Liver (tissue), 9 donors: ENCODE results near the gene CIB2. TPM values are rescaled to one million over a fixed set of nuclear protein-coding genes. Genes with fewer than 3 reads are reported as not detected.

ENCODE experiments used
- DNase-seq: peaks from one replicate; pipeline ENCODE4 v3.0.0-alpha.2; 2017; ENCODE audit warnings: low spot score
- H3K27ac ChIP-seq, 2 donors: one replicate each; pipeline ENCODE4 v1.7.0; 2013; ENCODE audit warnings: inconsistent platforms in 2 of 2, low read length in 2 of 2, control low read depth in 1 of 2, low read depth in 1 of 2, mild to moderate bottlenecking in 1 of 2
- H3K27me3 ChIP-seq, 4 donors: one replicate each; pipeline versions ENCODE4 v1.6.1 to v1.7.0; 2013; ENCODE audit warnings: low read length in 3 of 4, inconsistent platforms in 1 of 4, mild to moderate bottlenecking in 1 of 4, moderate library complexity in 1 of 4; ENCODE audit not compliant: control insufficient read depth in 4 of 4, insufficient read depth in 4 of 4
- H3K36me3 ChIP-seq, 4 donors: one replicate each; pipeline versions ENCODE4 v1.6.1 to v1.7.0; 2013; ENCODE audit warnings: low read length in 3 of 4, mild to moderate bottlenecking in 3 of 4, low read depth in 1 of 4, moderate library complexity in 1 of 4; ENCODE audit not compliant: control insufficient read depth in 4 of 4, insufficient read depth in 3 of 4
- H3K4me1 ChIP-seq, 4 donors: one replicate each; pipeline versions ENCODE4 v1.6.1 to v1.7.0; 2013; ENCODE audit warnings: low read length in 3 of 4, mild to moderate bottlenecking in 3 of 4, moderate library complexity in 1 of 4; ENCODE audit not compliant: control insufficient read depth in 4 of 4, insufficient read depth in 4 of 4
- H3K4me3 ChIP-seq, 3 donors: one replicate each; pipeline versions ENCODE4 v1.6.1 to v1.7.0; 2013; ENCODE audit warnings: low read length in 3 of 3, control low read depth in 1 of 3, low read depth in 1 of 3, mild to moderate bottlenecking in 1 of 3
- H3K9ac ChIP-seq, 2 donors: one replicate each; pipeline ENCODE4 v1.7.0; 2013; ENCODE audit warnings: low read length in 2 of 2, mild to moderate bottlenecking in 2 of 2, moderate library complexity in 2 of 2, control low read depth in 1 of 2, low read depth in 1 of 2
- H3K9me3 ChIP-seq, 4 donors: one replicate each; pipeline versions ENCODE4 v1.6.1 to v1.7.0; 2013; ENCODE audit warnings: low read length in 3 of 4; ENCODE audit not compliant: control insufficient read depth in 4 of 4
- FOXA1 ChIP-seq: IDR thresholded peaks from 2 replicates; pipeline ENCODE4 v1.6.1; 2016; ENCODE audit warnings: antibody characterized with exemption
- FOXA2 ChIP-seq: IDR thresholded peaks from 2 replicates; pipeline ENCODE4 v1.6.1; 2016; ENCODE audit warnings: antibody characterized with exemption
- GABPA ChIP-seq, 2 donors: IDR thresholded peaks in 1 of 2; conservative IDR thresholded peaks in 1 of 2; 2 replicates each; pipeline ENCODE4 v1.6.1; 2016; ENCODE audit warnings: antibody characterized with exemption in 2 of 2, mild to moderate bottlenecking in 1 of 2, moderate library complexity in 1 of 2
- HNF4A ChIP-seq, 2 donors: conservative IDR thresholded peaks; 2 replicates each; pipeline ENCODE4 v1.6.1; 2016; ENCODE audit warnings: antibody characterized with exemption in 2 of 2, mild to moderate bottlenecking in 2 of 2
- HNF4G ChIP-seq: IDR thresholded peaks from 2 replicates; pipeline ENCODE4 v1.6.1; 2016; ENCODE audit warnings: antibody characterized with exemption
- RAD21 ChIP-seq, 2 donors: IDR thresholded peaks; 2 replicates each; pipeline ENCODE4 v1.6.1; 2016; ENCODE audit warnings: antibody characterized with exemption in 2 of 2, mild to moderate bottlenecking in 2 of 2
- RXRA ChIP-seq, 2 donors: IDR thresholded peaks; 2 replicates each; pipeline ENCODE4 v1.6.1; 2017 to 2018; ENCODE audit warnings: antibody characterized with exemption in 2 of 2, mild to moderate bottlenecking in 1 of 2
- SP1 ChIP-seq: IDR thresholded peaks from 2 replicates; pipeline ENCODE4 v1.6.1; 2018; ENCODE audit warnings: antibody characterized with exemption, mild to moderate bottlenecking
- TAF1 ChIP-seq: conservative IDR thresholded peaks from 2 replicates; pipeline ENCODE4 v1.6.1; 2016; ENCODE audit warnings: antibody characterized with exemption, mild to moderate bottlenecking
- YY1 ChIP-seq: IDR thresholded peaks from 2 replicates; pipeline ENCODE4 v1.6.1; 2016; ENCODE audit warnings: antibody characterized with exemption, mild to moderate bottlenecking
- WGBS: extraction: QIAGEN DNeasy Blood & Tissue Kit; methylation state at CpG from one replicate; pipeline ENCODE4 v1.1.7; 2013; 5-methylcytosine and 5-hydroxymethylcytosine counted together
- polyA plus RNA-seq, 2 donors: library from polyadenylated mRNA; stranded (reverse) in 1 of 2; unstranded in 1 of 2; fragments of 200-250 nt in 1 of 2; fragments of >200 nt in 1 of 2; fragmentation: Nextera tagmentation in 1 of 2; extraction: Ambion mirVana in 1 of 2; gene quantifications; one replicate each; pipeline versions ENCODE4 v1.2.1 to v1.2.3, GENCODE V29; 2013 to 2015
- total RNA-seq, 2 donors: library from RNA; depleted of rRNA; stranded (reverse); fragments of >200 nt; gene quantifications; one replicate each; pipeline ENCODE4 v1.2.3, GENCODE V29; 2014
- TF ChIP-seq, protein P1 (sequence below): IDR thresholded peaks from 2 replicates; pipeline ENCODE4 v1.6.1; 2016; ENCODE audit warnings: antibody characterized with exemption
- TF ChIP-seq, protein P2 (sequence below): IDR thresholded peaks from 2 replicates; pipeline ENCODE4 v1.6.1; 2016; ENCODE audit warnings: antibody characterized with exemption
- donor health status: healthy.
- donor health status: healthy.
- donor health status: healthy.
- donor health status: healthy.
- donor health status: healthy.

The CIB2 gene
- total and polyA plus RNA-seq, 4 donors = 0.25 to 2.2 (median 0.53) TPM

DNA sequence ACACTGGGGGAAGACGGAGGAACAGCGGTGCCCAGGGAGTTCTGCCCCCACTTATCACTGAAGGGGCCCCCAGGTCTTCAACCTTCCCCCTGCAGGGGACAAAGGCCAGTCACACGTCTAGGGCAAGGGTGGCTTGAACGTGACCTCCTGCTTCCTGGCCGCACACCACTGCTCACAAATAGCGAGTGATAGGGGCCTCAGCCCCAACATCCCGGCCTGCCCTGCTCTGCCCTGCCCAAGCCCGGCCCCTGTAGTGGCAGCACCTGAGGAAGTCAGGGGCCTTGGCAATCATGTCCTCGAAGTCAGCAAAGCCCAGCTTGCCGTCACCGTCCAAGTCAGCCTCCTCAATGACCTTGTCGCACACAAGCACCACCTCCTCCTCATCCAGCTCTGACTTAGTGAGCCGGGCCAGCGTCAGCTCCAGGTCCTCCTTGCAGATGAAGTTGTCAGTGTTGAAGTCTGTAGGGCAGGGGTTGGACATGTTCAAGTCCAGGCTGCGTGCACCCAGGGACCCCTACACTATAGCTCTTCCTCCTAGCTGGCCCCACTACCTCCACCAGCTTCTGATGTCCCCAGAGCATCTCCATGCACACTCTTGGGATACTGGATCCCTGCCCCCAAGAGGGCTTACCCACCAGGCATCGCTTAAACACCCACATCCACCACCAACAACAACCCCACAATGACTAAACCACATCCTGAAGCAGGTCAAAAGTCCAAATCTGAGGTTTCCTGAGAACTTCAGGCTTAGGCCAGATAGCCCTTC, 25.6 kb downstream of the CIB2 start (continued):
- TF ChIP-seq, protein P1, sequence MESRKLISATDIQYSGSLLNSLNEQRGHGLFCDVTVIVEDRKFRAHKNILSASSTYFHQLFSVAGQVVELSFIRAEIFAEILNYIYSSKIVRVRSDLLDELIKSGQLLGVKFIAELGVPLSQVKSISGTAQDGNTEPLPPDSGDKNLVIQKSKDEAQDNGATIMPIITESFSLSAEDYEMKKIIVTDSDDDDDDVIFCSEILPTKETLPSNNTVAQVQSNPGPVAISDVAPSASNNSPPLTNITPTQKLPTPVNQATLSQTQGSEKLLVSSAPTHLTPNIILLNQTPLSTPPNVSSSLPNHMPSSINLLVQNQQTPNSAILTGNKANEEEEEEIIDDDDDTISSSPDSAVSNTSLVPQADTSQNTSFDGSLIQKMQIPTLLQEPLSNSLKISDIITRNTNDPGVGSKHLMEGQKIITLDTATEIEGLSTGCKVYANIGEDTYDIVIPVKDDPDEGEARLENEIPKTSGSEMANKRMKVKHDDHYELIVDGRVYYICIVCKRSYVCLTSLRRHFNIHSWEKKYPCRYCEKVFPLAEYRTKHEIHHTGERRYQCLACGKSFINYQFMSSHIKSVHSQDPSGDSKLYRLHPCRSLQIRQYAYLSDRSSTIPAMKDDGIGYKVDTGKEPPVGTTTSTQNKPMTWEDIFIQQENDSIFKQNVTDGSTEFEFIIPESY = no peak
- TF ChIP-seq FOXA2 (no peak), RAD21 (IDR thresholded peaks at IDR 0.05) (no peak), YY1 (no peak)

DNA sequence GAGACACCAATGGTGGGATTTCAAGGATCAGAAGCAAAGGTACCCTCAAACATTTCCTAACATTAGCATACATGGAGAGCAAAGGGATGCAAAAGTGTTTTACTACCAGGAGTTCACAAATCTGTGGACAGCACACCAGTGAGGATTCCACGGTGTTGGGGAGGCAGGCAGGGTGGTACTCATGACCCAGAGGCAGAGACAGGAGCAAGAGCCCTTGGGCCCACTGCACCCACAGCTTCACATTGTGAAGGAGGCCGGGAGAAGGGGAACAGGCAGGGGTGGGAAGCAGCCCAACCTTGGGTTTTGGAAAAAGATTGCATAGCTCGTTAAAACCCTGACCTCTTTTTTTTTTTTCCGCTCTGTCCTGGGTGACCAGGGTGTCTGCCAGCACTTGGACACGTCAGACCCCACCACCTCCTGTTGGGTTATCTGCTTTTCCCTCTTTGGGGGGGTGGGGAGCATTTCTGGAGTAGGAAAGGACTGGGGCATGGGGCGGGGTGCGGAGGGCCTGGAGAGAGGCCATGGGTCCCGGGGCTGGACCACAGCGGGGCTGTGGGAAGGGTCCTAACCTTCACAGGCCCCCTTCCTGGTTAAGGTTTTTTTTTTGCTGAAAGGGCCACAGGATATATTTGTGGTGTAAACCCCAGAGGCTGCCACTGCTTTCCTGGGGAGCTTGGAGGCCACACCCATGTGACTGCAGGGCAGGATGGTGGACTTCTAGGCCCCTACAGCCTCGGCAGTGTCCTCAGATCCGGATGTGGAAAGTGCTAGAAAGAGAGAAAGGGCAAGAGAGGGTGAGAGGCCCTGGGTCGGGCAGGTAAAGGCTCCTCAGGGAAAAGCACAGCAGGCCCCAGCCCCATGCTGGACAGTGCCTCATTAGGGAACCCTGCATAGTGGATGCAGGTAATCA, 26.4 kb downstream of the CIB2 start:
- Histone ChIP-seq H3K27me3 (no peaks in the 10 kb centered on the region), H3K9me3 (no peaks in the 10 kb centered on the region), H3K27ac (no peak overlapping the region), H3K36me3 (no peaks in the 10 kb centered on the region), H3K4me1 (peaks cover 0 to 3% (median 1%) of the 10 kb centered on the region in 4 donors), H3K9ac (no peak overlapping the region), H3K4me3 (no peak overlapping the region)
- no peak for DNase-seq
- TF ChIP-seq HNF4A (conservative IDR thresholded peaks at IDR 0.05) = no peak
- no peak for TF ChIP-seq FOXA1
- TF ChIP-seq, protein P2, sequence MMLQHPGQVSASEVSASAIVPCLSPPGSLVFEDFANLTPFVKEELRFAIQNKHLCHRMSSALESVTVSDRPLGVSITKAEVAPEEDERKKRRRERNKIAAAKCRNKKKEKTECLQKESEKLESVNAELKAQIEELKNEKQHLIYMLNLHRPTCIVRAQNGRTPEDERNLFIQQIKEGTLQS = no peak
- TF ChIP-seq HNF4G = no peak
- WGBS = 91% methylated on average over 12 of the region's 12 CpGs

DNA sequence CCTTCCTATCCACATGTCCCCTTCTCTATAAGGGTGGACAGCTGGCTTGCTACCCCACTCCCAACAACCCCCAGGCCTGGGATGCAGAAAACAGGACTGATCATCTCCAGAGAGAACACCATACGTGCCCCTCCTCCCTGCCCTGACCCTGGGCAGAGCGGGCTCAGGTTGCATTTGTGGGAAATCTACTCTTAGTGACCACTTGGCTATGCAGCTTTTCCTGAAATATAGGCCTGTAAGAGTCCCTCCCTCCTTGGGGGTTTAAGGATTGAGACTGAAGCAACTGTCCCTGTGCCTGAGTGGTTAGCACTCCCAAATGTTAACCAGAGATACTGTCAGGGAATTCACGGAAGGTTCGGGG, 27.1 kb downstream of the CIB2 start:
- H3K4me1 ChIP-seq = peaks cover 0 to 3% (median 1%) of the 10 kb centered on the region in 4 donors
- no peak overlapping the region for H3K9ac ChIP-seq
- TF ChIP-seq FOXA2 = no peak
- no peak for TF ChIP-seq TAF1
- no peak for TF ChIP-seq HNF4G
- no peak for TF ChIP-seq YY1
- TF ChIP-seq, protein P1 = no peak
- no peak for TF ChIP-seq HNF4A (conservative IDR thresholded peaks at IDR 0.05)
- no peak for TF ChIP-seq RXRA (IDR thresholded peaks at IDR 0.05)
- TF ChIP-seq SP1 = no peak
- no peak for TF ChIP-seq RAD21 (IDR thresholded peaks at IDR 0.05)
- no peak for TF ChIP-seq GABPA (IDR thresholded peaks at IDR 0.05 in 1 of 2, conservative IDR thresholded peaks at IDR 0.05 in 1 of 2)
- H3K9me3 ChIP-seq = no peaks in the 10 kb centered on the region
- no peaks in the 10 kb centered on the region for H3K36me3 ChIP-seq
- DNase-seq = no peak
- H3K27me3 ChIP-seq = no peaks in the 10 kb centered on the region
- WGBS = 93% methylated on average over 4 of the region's 4 CpGs
- H3K4me3 ChIP-seq = no peak overlapping the region
- H3K27ac ChIP-seq = no peak overlapping the region
